SK-N-SH (cell line): ENCODE results near the gene VARS1. TPM values are rescaled to one million over a fixed set of nuclear protein-coding genes. Genes with fewer than 3 reads are reported as not detected.

Source experiments
- CTCF ChIA-PET: fragments of 300-600, 350-600 bp; formaldehyde crosslinking; extraction: SDS; loops from one replicate; lab custom pipeline; 2021; lab: Yijun Ruan, JAX
- POLR2A ChIA-PET: fragments of 350-600 bp; sonication (Branson Sonifier 250); formaldehyde crosslinking; extraction: SDS; loops from one replicate; lab custom pipeline; 2020; ENCODE audit warnings: antibody characterized with exemption, inconsistent platforms; lab: Yijun Ruan, JAX
- DNase-seq: peaks from one replicate; pipeline ENCODE4 v3.0.0; 2012
- H2AFZ ChIP-seq: fragments of 200-600 bp; sonication (generic); 2 replicates; pipeline ENCODE4 v1.8.1; 2016; ENCODE audit warnings: antibody characterized with exemption, mild to moderate bottlenecking, low read depth
- H3F3A ChIP-seq: fragments of 200-600 bp; sonication (generic); replicated peaks from 2 replicates; pipeline ENCODE3; 2016; ENCODE audit warnings: antibody characterized with exemption, mild to moderate bottlenecking; ENCODE audit not compliant: insufficient read depth
- H3K27ac ChIP-seq, 2 experiments: fragments of 200-500 bp in 1 of 2; fragments of 200-600 bp in 1 of 2; sonication (Bioruptor generic) in 1 of 2; sonication (generic), shearing (Covaris generic) in 1 of 2; 2 replicates each; pipeline versions ENCODE4 v1.5.1 to v1.6.1; 2014 to 2016; ENCODE audit warnings: low read depth in 2 of 2, inconsistent platforms in 1 of 2, low read length in 1 of 2, mild to moderate bottlenecking in 1 of 2, mixed read lengths in 1 of 2
- H3K27me3 ChIP-seq: fragments of 200-600 bp; sonication (generic), shearing (Covaris generic); 2 replicates; pipeline ENCODE4 v1.6.1; 2016; ENCODE audit warnings: mixed run types; ENCODE audit not compliant: insufficient read depth
- H3K36me3 ChIP-seq, 2 experiments: fragments of 200-500 bp in 1 of 2; fragments of 200-600 bp in 1 of 2; sonication (Bioruptor generic) in 1 of 2; sonication (generic) in 1 of 2; replicated peaks in 1 of 2; 2 replicates each; pipeline versions ENCODE3 to v1.5.1; 2014 to 2016; ENCODE audit warnings: low read length in 1 of 2, mild to moderate bottlenecking in 1 of 2; ENCODE audit not compliant: insufficient read depth in 2 of 2, control insufficient read depth in 1 of 2
- H3K4me1 ChIP-seq, 2 experiments: fragments of 200-500 bp in 1 of 2; fragments of 200-600 bp in 1 of 2; sonication (Bioruptor generic) in 1 of 2; sonication (generic), shearing (Covaris generic) in 1 of 2; 2 replicates each; pipeline versions ENCODE4 v1.5.1 to v1.6.1; 2014 to 2016; ENCODE audit warnings: low read depth in 1 of 2, low read length in 1 of 2, mixed run types in 1 of 2; ENCODE audit not compliant: insufficient read depth in 2 of 2, control insufficient read depth in 1 of 2
- H3K4me2 ChIP-seq: fragments of 200-600 bp; sonication (generic), shearing (Covaris generic); 2 replicates; pipeline ENCODE4 v1.6.1; 2017; ENCODE audit warnings: mixed run types
- H3K4me3 ChIP-seq, 2 experiments: fragments of 200-500 bp in 1 of 2; fragments of 200-600 bp in 1 of 2; sonication (Bioruptor generic) in 1 of 2; sonication (generic), shearing (Covaris generic) in 1 of 2; 2 replicates each; pipeline versions ENCODE4 v1.5.1 to v1.8.1; 2014 to 2016; ENCODE audit warnings: low read depth in 2 of 2, inconsistent platforms in 1 of 2, low read length in 1 of 2, mild to moderate bottlenecking in 1 of 2, mixed read lengths in 1 of 2, moderate library complexity in 1 of 2
- H3K79me2 ChIP-seq: fragments of 200-600 bp; sonication (generic); 2 replicates; pipeline ENCODE4 v1.8.1; 2017; ENCODE audit warnings: mild to moderate bottlenecking; ENCODE audit not compliant: insufficient read depth
- H3K9ac ChIP-seq: fragments of 200-600 bp; sonication (generic); 2 replicates; pipeline ENCODE4 v1.6.1; 2017; ENCODE audit warnings: mixed run types
- H3K9me2 ChIP-seq: fragments of 200-600 bp; sonication (generic); 2 replicates; pipeline ENCODE4 v1.6.1; 2017; ENCODE audit warnings: mixed run types
- H3K9me3 ChIP-seq: fragments of 200-600 bp; sonication (generic); 2 replicates; pipeline ENCODE4 v1.6.1; 2017; ENCODE audit warnings: mixed run types, mild to moderate bottlenecking, moderate library complexity
- H4K20me1 ChIP-seq: fragments of 200-600 bp; sonication (generic); 2 replicates; pipeline ENCODE4 v1.6.1; 2017; ENCODE audit warnings: mild to moderate bottlenecking, mixed run types; ENCODE audit not compliant: insufficient read depth
- JUND ChIP-seq: IDR thresholded peaks from 2 replicates; pipeline ENCODE4 v1.4.0; 2012
- MXI1 ChIP-seq: IDR thresholded peaks from 2 replicates; pipeline ENCODE4 v1.6.1; 2012; ENCODE audit warnings: mild to moderate bottlenecking, low read depth, low read length, improper control_type of control experiment
- NFIC ChIP-seq: IDR thresholded peaks from 2 replicates; pipeline ENCODE4 v1.4.0; 2012; ENCODE audit warnings: borderline replicate concordance
- RAD21 ChIP-seq: IDR thresholded peaks from 2 replicates; pipeline ENCODE4 v1.6.1; 2012; ENCODE audit warnings: mild to moderate bottlenecking, low read length
- RCOR1 ChIP-seq: fragments of 150-350 bp; IDR thresholded peaks from 2 replicates; pipeline ENCODE4 v1.6.1; 2017; ENCODE audit warnings: antibody characterized with exemption, low read length
- RFX5 ChIP-seq: IDR thresholded peaks from 2 replicates; pipeline ENCODE4 v1.6.1; 2012; ENCODE audit warnings: mild to moderate bottlenecking, improper control_type of control experiment, low read length
- SIN3A ChIP-seq: IDR thresholded peaks from 2 replicates; pipeline ENCODE4 v1.6.1; 2012; ENCODE audit warnings: low read depth, mild to moderate bottlenecking, low read length, moderate library complexity, borderline replicate concordance
- SMC3 ChIP-seq: IDR thresholded peaks from 2 replicates; pipeline ENCODE4 v1.6.1; 2012; ENCODE audit warnings: low read depth, low read length, improper control_type of control experiment
- TEAD4 ChIP-seq: IDR thresholded peaks from 2 replicates; pipeline ENCODE4 v1.4.0; 2012; ENCODE audit warnings: mild to moderate bottlenecking, borderline replicate concordance; ENCODE audit not compliant: insufficient read depth
- YY1 ChIP-seq: IDR thresholded peaks from 2 replicates; pipeline ENCODE4 v1.4.0; 2012; ENCODE audit warnings: low read depth, mild to moderate bottlenecking
- WGBS: methylation state at CpG from one replicate; pipeline ENCODE4 v1.1.6; 2017; ENCODE audit warnings: low lambda C conversion rate; 5-methylcytosine and 5-hydroxymethylcytosine counted together
- polyA plus RNA-seq, 3 experiments: library from polyadenylated mRNA; depleted of rRNA; stranded (reverse); fragments of >200 nt; gene quantifications; 2 replicates each; pipeline ENCODE4 v1.2.3, GENCODE V29; 2012
- TF ChIP-seq, protein P1 (sequence below): fragments of 200-600 bp; sonication (generic); IDR thresholded peaks from 2 replicates; pipeline ENCODE4 v1.6.1; 2017; ENCODE audit warnings: antibody characterized with exemption, mild to moderate bottlenecking, moderate library complexity
- TF ChIP-seq, protein P2 (sequence below): IDR thresholded peaks from 2 replicates; pipeline ENCODE4 v1.4.0; 2012; ENCODE audit warnings: low read depth, borderline replicate concordance
- TF ChIP-seq, protein P3 (sequence below): IDR thresholded peaks from 2 replicates; pipeline ENCODE4 v1.6.1; 2012; ENCODE audit warnings: mild to moderate bottlenecking, low read depth, low read length, moderate library complexity
- TF ChIP-seq, protein P4 (sequence below): fragments of 150-350 bp; IDR thresholded peaks from 2 replicates; pipeline ENCODE4 v1.6.1; 2017; ENCODE audit warnings: antibody characterized with exemption, low read length, low read depth, borderline replicate concordance

The VARS1 gene
- polyA plus RNA-seq, 1 of the 3 experiments (the other 2 are of a cell fraction) = 35.1 TPM

- Histone ChIP-seq H2AFZ (no peak overlapping the region), H4K20me1 (no peaks in the 10 kb centered on the region), H3K4me2 (no peak overlapping the region), H3K4me1 (peaks cover 3 to 12% of the 10 kb centered on the region in 2 experiments; a peak in 3 of 4 replicates), H3K27ac (no peak overlapping the region), H3K9me3 (no peaks in the 10 kb centered on the region), H3K36me3 (peaks cover 21 to 25% of the 10 kb centered on the region in 2 experiments), H3K9ac (no peak overlapping the region), H3K4me3 (no peak overlapping the region), H3K27me3 (no peaks in the 10 kb centered on the region), H3F3A (peaks cover 13% of the 10 kb centered on the region), H3K9me2 (no peaks in the 10 kb centered on the region), H3K79me2 (peaks cover 42% of the 10 kb centered on the region)
- WGBS = 65% methylated on average over 10 of the region's 12 CpGs
- peak; percentile 86 for DNase-seq
- ChIA-PET CTCF (interaction anchor here (0.5 to 3.8 kb wide), 39 partner anchors 9 to 149 kb away, joined by 3 to 62 read pairs (median 4); partner anchors contain the start of genes ABHD16A, C6orf47, CLIC1 and DDAH2), POLR2A (interaction anchor here (0.6 to 1.2 kb wide), 5 partner anchors 8 to 62 kb away, joined by 3 to 4 read pairs (median 3); partner anchors contain the start of gene HSPA1B)
- TF ChIP-seq, protein P1, sequence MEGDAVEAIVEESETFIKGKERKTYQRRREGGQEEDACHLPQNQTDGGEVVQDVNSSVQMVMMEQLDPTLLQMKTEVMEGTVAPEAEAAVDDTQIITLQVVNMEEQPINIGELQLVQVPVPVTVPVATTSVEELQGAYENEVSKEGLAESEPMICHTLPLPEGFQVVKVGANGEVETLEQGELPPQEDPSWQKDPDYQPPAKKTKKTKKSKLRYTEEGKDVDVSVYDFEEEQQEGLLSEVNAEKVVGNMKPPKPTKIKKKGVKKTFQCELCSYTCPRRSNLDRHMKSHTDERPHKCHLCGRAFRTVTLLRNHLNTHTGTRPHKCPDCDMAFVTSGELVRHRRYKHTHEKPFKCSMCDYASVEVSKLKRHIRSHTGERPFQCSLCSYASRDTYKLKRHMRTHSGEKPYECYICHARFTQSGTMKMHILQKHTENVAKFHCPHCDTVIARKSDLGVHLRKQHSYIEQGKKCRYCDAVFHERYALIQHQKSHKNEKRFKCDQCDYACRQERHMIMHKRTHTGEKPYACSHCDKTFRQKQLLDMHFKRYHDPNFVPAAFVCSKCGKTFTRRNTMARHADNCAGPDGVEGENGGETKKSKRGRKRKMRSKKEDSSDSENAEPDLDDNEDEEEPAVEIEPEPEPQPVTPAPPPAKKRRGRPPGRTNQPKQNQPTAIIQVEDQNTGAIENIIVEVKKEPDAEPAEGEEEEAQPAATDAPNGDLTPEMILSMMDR = peak; percentile 68
- peak; percentile 52 for TF ChIP-seq RAD21
- no peak for TF ChIP-seq SIN3A
- TF ChIP-seq MXI1 = 0 out of 2 replicates have a peak, but pooled peaks have one; percentile 46
- TF ChIP-seq SMC3 = peak; percentile 26; the same call in 1 of the 2 replicates
- no peak for TF ChIP-seq RFX5
- no peak for TF ChIP-seq JUND
These were observed 4.0 kb downstream of the VARS1 start for GRCh38 chr6:31791324-31792089.

DNA sequence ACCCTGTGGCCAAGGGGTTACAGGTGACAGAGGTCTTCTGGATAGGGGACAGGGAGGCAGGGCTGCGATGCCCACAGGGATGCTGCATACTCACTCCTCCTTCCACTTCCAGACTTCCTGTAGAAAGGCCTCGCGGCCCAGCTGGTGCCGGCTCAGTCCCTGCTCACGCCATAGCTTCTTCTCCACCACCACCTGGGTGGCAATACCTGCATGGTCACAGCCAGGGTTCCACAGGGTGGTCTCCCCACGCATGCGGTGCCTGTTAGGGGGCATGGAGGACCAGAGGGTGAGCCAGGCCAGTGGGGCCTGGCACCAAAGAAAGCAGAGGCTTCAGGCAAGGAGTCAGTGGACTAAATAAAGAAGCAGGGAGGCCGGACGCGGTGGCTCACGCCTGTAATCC lies 10.1 kb downstream of the VARS1 start:
- Histone ChIP-seq H3F3A (peaks cover 7% of the 10 kb centered on the region), H2AFZ (no peak overlapping the region), H3K9me3 (no peaks in the 10 kb centered on the region), H3K9me2 (no peaks in the 10 kb centered on the region), H3K36me3 (peaks cover 28 to 56% of the 10 kb centered on the region in 2 experiments), H3K4me3 (no peak overlapping the region), H3K79me2 (peaks cover 9% of the 10 kb centered on the region), H3K27ac (no peak overlapping the region), H3K4me2 (no peak overlapping the region), H3K9ac (no peak overlapping the region), H3K4me1 (no peaks in the 10 kb centered on the region), H4K20me1 (no peaks in the 10 kb centered on the region), H3K27me3 (no peaks in the 10 kb centered on the region)
- WGBS = 95% methylated on average over 10 of the region's 11 CpGs
- ChIA-PET CTCF (interaction anchor here (2.0 to 3.2 kb wide), 3 partner anchors 8 to 15 kb away, joined by 7 to 8 read pairs (median 7); partner anchors contain the start of genes VARS1 and VWA7), POLR2A (no interaction called here)
- no peak for DNase-seq
- TF ChIP-seq, protein P2, sequence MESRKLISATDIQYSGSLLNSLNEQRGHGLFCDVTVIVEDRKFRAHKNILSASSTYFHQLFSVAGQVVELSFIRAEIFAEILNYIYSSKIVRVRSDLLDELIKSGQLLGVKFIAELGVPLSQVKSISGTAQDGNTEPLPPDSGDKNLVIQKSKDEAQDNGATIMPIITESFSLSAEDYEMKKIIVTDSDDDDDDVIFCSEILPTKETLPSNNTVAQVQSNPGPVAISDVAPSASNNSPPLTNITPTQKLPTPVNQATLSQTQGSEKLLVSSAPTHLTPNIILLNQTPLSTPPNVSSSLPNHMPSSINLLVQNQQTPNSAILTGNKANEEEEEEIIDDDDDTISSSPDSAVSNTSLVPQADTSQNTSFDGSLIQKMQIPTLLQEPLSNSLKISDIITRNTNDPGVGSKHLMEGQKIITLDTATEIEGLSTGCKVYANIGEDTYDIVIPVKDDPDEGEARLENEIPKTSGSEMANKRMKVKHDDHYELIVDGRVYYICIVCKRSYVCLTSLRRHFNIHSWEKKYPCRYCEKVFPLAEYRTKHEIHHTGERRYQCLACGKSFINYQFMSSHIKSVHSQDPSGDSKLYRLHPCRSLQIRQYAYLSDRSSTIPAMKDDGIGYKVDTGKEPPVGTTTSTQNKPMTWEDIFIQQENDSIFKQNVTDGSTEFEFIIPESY = no peak
- TF ChIP-seq RAD21 = no peak
- no peak for TF ChIP-seq RCOR1
- TF ChIP-seq TEAD4 = no peak
- no peak for TF ChIP-seq JUND
- TF ChIP-seq NFIC = no peak
- TF ChIP-seq YY1 = no peak
- TF ChIP-seq, protein P3, sequence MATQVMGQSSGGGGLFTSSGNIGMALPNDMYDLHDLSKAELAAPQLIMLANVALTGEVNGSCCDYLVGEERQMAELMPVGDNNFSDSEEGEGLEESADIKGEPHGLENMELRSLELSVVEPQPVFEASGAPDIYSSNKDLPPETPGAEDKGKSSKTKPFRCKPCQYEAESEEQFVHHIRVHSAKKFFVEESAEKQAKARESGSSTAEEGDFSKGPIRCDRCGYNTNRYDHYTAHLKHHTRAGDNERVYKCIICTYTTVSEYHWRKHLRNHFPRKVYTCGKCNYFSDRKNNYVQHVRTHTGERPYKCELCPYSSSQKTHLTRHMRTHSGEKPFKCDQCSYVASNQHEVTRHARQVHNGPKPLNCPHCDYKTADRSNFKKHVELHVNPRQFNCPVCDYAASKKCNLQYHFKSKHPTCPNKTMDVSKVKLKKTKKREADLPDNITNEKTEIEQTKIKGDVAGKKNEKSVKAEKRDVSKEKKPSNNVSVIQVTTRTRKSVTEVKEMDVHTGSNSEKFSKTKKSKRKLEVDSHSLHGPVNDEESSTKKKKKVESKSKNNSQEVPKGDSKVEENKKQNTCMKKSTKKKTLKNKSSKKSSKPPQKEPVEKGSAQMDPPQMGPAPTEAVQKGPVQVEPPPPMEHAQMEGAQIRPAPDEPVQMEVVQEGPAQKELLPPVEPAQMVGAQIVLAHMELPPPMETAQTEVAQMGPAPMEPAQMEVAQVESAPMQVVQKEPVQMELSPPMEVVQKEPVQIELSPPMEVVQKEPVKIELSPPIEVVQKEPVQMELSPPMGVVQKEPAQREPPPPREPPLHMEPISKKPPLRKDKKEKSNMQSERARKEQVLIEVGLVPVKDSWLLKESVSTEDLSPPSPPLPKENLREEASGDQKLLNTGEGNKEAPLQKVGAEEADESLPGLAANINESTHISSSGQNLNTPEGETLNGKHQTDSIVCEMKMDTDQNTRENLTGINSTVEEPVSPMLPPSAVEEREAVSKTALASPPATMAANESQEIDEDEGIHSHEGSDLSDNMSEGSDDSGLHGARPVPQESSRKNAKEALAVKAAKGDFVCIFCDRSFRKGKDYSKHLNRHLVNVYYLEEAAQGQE = no peak
- TF ChIP-seq, protein P4, sequence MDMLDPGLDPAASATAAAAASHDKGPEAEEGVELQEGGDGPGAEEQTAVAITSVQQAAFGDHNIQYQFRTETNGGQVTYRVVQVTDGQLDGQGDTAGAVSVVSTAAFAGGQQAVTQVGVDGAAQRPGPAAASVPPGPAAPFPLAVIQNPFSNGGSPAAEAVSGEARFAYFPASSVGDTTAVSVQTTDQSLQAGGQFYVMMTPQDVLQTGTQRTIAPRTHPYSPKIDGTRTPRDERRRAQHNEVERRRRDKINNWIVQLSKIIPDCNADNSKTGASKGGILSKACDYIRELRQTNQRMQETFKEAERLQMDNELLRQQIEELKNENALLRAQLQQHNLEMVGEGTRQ = no peak
